ACC112 (cell line): ENCODE results near the gene DOC2B.
"Not testable (repeated sequence)": the region's sequence is repeated elsewhere in the genome, so short reads cannot be mapped to it uniquely, and the experiment has no call there.

Experiments used
- H2AFZ ChIP-seq: fragments of 200-600 bp; sonication (generic); one replicate; pipeline ENCODE4 v1.6.0; 2017; ENCODE audit warnings: antibody characterized with exemption, low read length; ENCODE audit not compliant: unreplicated experiment
- H3K27ac ChIP-seq: fragments of 200-600 bp; sonication (generic); 2 replicates; pipeline ENCODE4 v1.5.1; 2014; ENCODE audit warnings: low read depth, mild to moderate bottlenecking, antibody characterized with exemption, low read length, moderate library complexity
- H3K27me3 ChIP-seq: fragments of 200-600 bp; sonication (generic); 2 replicates; pipeline ENCODE4 v1.6.1; 2014; ENCODE audit warnings: mild to moderate bottlenecking, antibody characterized with exemption, low read length, moderate library complexity, mixed read lengths; ENCODE audit not compliant: insufficient read depth
- H3K36me3 ChIP-seq: fragments of 200-600 bp; sonication (generic); 2 replicates; pipeline ENCODE4 v1.6.1; 2016; ENCODE audit warnings: mild to moderate bottlenecking, antibody characterized with exemption, low read length, moderate library complexity, mixed read lengths; ENCODE audit not compliant: insufficient read depth
- H3K4me1 ChIP-seq: fragments of 200-600 bp; sonication (generic); one replicate; pipeline ENCODE4 v1.6.1; 2016; ENCODE audit warnings: low read length, mixed read lengths; ENCODE audit not compliant: insufficient read depth, unreplicated experiment, control insufficient read depth
- H3K4me3 ChIP-seq: fragments of 200-600 bp; sonication (generic); 2 replicates; pipeline ENCODE4 v1.5.1; 2014; ENCODE audit warnings: mild to moderate bottlenecking, low read depth, low read length
- H3K79me2 ChIP-seq: fragments of 200-600 bp; sonication (generic); one replicate; pipeline ENCODE4 v1.6.0; 2016; ENCODE audit warnings: low read length; ENCODE audit not compliant: control insufficient read depth, unreplicated experiment, insufficient read depth

DOC2B gene

DNA sequence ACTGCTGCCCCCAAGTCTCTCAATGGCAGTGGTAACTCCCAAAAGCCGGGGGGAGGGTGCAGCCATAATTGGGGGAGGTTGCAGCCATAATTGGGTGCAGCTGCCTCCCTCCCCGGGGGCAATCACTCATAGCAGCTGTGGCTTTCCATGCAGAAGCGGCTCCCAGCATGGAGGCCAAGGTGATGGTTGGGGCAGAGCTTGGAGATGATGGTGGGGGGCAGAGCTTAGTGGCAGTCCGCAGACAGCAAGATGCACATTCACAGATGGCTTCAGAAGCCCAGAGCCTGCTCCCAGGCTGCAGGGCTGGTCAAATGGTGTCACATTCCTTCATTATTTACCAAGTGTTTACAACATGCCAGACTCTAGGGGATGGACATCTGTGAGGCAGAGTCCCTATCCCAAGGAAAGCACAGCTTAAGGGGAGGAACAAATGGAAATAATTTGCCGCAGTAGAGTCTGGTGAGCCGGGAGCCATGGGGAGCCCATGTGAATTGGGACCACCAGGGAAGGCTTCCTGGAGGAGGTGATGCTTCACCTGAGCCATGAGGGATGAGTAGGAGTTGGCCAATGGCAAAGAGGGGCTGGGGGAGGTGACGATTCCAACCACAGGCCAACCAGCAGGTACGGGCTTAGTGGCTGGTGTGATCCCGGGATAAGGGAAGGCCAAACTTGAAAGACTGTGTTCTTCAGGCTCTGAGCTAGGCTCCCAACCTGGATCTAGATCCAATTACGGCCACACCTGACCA, 8.1 kb downstream of the DOC2B start:
- no peak overlapping the region for H3K27ac ChIP-seq
- peaks cover 11% of the 10 kb centered on the region for H3K27me3 ChIP-seq
- H3K4me1 ChIP-seq, result no peaks in the 10 kb centered on the region
- H3K79me2 ChIP-seq, result no peaks in the 10 kb centered on the region
- H2AFZ ChIP-seq, result no peak overlapping the region
- no peak overlapping the region for H3K4me3 ChIP-seq
- H3K36me3 ChIP-seq, result no peaks in the 10 kb centered on the region

DNA sequence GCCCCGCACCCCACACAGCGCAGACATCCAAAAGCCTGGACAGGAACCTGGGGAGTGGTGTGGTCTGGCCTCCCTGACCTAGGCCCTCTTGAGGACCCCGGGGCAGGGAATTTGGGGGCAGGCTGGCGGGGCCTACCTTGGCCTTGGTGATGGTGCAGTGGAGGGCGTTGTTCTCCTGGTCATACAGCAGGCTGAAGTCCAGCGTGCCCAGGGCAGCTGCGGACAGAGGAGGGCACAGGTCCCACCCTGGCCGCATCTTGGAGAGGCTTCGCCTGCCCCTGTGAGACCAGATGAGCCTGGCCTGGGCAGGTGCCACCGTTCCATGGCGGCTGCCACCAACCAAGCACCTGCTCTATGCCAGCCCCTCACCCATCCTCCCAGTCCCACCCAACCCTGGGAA, 9.0 kb downstream of the DOC2B start:
- Histone ChIP-seq H3K4me3 (no peak overlapping the region), H3K27me3 (peaks cover 3% of the 10 kb centered on the region; the same call in 1 of the 2 replicates), H3K36me3 (no peaks in the 10 kb centered on the region), H3K79me2 (no peaks in the 10 kb centered on the region), H2AFZ (no peak overlapping the region), H3K4me1 (no peaks in the 10 kb centered on the region), H3K27ac (no peak overlapping the region)

DNA sequence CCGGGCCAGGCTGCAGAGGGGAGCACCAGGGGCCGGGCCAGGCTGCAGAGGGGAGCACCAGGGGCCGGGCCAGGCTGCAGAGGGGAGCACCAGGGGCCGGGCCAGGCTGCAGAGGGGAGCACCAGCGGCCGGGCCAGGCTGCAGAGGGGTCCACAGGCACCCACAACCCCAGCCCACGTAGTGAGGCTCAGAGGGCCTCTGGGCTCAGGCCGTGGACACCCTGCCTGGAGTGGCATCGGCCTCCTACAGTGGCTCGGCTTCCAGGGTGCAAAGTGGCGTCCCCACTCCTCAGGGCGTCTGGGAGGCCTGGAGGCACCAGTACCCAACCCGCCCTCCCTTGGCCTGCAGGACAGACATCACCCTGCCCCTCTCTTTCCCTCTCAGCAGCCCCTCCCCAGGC, 9.6 kb downstream of the DOC2B start:
- H2AFZ ChIP-seq, result no peak overlapping the region
- H3K79me2 ChIP-seq, result no peaks in the 10 kb centered on the region
- no peaks in the 10 kb centered on the region for H3K27me3 ChIP-seq
- no peak overlapping the region for H3K4me3 ChIP-seq
- no peak overlapping the region for H3K27ac ChIP-seq
- no peaks in the 10 kb centered on the region for H3K4me1 ChIP-seq
- H3K36me3 ChIP-seq, result no peaks in the 10 kb centered on the region

DNA sequence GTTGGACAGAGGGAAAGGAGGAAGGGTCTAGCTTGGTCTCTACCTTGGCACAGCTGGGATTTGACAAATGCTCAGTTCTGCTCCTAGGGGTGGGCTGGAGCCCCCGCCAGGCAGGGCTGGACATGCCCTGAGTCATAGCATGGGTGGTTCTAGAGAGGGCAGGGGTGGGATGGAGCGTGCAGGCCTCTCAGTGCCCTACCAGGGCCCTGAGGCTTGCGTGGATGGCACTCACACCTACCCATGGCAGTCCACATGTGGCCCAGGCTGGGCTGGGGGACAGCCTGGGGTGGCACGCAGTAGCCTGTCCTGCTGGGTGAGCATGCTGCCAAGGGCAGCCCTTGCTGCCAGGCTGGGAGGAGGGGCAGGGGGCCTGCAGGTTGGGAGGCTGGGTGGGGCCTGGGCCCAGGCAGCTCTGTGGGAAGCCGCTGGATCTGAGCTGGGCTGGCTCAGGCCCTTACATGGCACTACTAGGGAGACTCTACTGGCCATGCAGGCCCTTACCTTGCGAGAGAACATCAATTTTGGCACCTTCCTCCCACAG, 11.2 kb downstream of the DOC2B start:
- H3K4me3 ChIP-seq, result no peak overlapping the region
- H3K36me3 ChIP-seq, result no peaks in the 10 kb centered on the region
- H3K4me1 ChIP-seq, result no peaks in the 10 kb centered on the region
- no peaks in the 10 kb centered on the region for H3K79me2 ChIP-seq
- H3K27me3 ChIP-seq, result no peaks in the 10 kb centered on the region
- no peak overlapping the region for H2AFZ ChIP-seq
- no peak overlapping the region for H3K27ac ChIP-seq

DNA sequence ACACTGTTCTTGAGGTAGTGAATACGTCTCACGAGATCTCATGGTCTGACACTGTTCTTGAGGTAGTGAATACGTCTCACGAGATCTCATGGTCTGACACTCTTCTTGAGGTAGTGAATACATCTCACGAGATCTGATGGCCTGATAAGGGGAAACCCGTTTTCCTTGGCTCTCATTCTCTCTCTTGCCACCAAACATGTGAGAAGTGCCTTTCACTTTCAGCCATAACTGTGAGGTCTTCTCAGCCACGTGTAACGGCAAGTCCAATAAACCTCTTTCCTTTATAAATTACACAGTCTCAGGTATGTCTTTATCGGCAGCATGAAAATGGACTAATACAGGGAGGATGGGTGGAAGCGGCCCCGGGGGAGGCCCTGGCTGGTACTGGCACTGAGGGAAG, 12.8 kb downstream of the DOC2B start:
- H3K27me3 ChIP-seq, H3K4me1 ChIP-seq, H2AFZ ChIP-seq, H3K4me3 ChIP-seq, H3K79me2 ChIP-seq, H3K36me3 ChIP-seq, H3K27ac ChIP-seq: not testable (repeated sequence)

DNA sequence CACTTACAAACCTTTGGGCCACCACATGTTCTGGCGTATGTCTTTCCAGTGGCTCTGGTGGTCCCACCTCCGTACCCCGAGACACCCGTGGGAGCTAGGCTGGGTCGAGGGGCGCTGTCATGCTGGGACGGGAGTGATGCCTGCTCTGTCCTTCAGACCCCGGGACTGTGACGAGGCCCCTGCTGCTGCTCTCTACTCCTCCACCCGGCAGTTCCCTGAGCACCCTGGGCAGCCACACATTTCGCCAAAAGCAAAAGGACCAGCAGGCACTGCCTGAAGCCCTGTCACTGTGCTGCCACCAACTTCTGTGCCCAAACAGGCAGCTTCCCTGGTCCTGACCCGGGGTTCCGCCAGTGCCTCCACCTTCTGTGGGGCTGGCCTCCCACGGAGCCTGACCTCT, 15.5 kb downstream of the DOC2B start:
- H3K27ac ChIP-seq, result no peak overlapping the region
- no peaks in the 10 kb centered on the region for H3K4me1 ChIP-seq
- H3K27me3 ChIP-seq, result no peaks in the 10 kb centered on the region
- H3K4me3 ChIP-seq, result no peak overlapping the region
- no peak overlapping the region for H2AFZ ChIP-seq
- no peaks in the 10 kb centered on the region for H3K36me3 ChIP-seq
- no peaks in the 10 kb centered on the region for H3K79me2 ChIP-seq

DNA sequence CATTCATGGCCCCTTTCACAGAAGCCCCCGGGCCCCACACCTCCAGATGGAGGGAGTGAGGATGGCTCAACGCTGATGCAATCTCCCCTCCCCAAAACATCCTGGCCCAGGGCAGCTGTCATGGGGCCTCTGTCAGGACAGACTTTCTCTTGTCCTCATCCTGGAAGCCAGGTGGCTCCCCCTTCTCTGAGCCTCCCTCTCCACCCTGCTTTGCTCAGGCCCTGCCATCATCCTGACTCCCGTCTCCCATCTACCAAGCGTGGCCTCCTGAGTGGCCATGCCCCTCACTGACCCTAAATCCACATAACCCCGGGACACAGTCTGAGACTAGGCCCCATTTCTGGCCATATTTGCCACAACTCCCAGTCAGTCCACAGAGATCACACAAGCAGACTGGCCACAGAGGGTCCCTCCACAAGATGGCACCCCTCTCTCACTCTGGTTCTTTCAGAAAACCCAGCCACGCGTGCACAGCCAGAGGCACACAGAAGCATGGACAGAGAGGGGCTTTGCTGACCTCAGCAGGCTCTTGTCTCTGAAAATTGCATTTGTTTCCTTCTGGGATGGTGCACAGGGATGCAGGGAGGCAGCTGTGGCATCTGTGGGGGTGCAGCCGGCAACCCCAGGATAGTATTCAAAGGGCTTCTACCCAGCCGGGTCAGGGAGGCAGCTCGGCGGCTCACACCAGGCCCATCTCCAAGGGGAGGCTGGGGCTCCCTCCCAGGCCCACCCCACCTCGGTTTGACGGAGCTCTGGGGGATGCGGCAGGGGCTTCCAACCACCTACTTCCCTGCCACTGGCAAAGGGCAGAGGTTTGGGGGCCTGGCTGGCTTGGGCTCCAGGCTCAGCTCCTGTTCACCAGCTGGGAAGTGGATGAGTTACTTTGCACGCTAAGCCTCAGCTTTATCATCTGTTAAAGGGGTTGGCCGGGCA, 16.9 kb downstream of the DOC2B start:
- Histone ChIP-seq H3K27ac (no peak overlapping the region), H3K79me2 (no peaks in the 10 kb centered on the region), H2AFZ (no peak overlapping the region), H3K27me3 (no peaks in the 10 kb centered on the region), H3K4me3 (no peak overlapping the region), H3K36me3 (no peaks in the 10 kb centered on the region), H3K4me1 (no peaks in the 10 kb centered on the region)

DNA sequence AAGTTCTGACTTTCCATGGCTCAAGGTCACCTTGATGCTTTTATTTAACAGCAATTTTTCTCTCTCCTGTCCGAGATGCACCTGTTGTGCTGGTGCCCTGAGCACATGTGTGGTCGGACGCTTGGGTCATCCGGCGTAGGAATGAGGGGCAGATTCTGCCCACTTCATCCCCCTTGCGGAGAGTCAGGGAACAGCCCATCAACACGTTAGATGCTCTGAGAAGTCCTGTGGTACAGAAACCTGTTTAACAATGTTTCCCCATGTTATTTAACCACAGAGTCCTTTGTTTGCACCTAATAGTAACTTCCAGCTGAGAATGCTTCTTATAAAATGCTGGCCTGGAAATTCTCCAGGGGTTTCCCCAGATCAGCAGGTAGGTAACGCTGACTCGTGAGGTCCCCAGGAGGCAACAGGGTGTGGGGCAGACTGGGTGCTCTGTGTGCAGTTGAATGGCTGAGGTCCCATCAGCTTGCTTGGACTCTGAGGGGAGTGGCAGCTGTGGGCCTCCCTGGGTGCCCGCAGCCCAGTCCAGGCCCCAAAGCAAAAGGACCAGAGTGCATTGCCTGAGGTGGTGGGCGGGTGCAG, 17.8 kb downstream of the DOC2B start:
- H3K4me1 ChIP-seq, result no peaks in the 10 kb centered on the region
- H3K4me3 ChIP-seq, result no peak overlapping the region
- no peak overlapping the region for H3K27ac ChIP-seq
- no peaks in the 10 kb centered on the region for H3K36me3 ChIP-seq
- no peaks in the 10 kb centered on the region for H3K79me2 ChIP-seq
- no peaks in the 10 kb centered on the region for H3K27me3 ChIP-seq
- no peak overlapping the region for H2AFZ ChIP-seq

DNA sequence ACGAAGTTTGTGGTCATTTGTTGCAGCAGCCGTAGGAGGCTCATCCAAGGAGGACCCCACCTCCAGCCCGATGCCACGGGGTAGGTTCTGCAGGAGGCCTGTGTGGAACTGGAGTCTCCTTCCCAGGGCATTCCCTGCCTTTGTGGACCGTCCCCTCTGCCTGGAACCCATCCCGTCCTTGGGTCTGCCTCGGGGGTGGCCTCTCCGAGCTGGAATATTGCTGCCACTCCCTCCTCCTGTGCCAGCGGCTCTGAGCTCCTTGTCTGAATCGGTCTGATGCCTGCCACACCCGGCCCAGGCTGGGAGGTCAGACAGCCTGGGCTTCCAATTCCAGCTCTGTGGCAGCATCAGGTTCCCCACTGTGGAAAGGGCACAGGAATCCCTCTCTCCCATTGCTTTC, 18.8 kb downstream of the DOC2B start:
- Histone ChIP-seq H2AFZ (no peak overlapping the region), H3K36me3 (no peaks in the 10 kb centered on the region), H3K4me3 (no peak overlapping the region), H3K27ac (no peak overlapping the region), H3K79me2 (no peaks in the 10 kb centered on the region), H3K27me3 (no peaks in the 10 kb centered on the region), H3K4me1 (no peaks in the 10 kb centered on the region)

DNA sequence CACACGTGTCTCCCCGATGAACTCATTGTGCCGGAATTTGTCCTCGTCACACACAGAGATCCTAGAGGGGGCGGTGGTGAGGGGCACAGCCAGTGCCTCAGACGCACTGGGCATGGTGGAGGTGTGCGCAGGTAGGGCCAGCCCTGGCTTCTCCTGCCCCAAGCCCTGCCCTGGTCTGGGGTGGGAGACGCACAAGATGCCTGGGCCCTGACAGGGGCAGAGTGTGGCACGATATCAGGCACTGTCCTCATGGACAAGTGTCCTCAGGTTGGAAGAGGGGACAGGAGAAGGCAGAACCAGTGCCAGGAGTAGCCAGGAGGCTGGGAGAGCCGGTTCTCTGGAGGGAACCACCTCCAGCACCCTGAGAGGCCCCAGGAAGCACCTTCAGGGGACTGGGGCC, 20.0 kb downstream of the DOC2B start:
- H2AFZ ChIP-seq, result no peak overlapping the region
- H3K27me3 ChIP-seq, result no peaks in the 10 kb centered on the region
- no peaks in the 10 kb centered on the region for H3K4me1 ChIP-seq
- no peaks in the 10 kb centered on the region for H3K79me2 ChIP-seq
- no peak overlapping the region for H3K27ac ChIP-seq
- no peak overlapping the region for H3K4me3 ChIP-seq
- no peaks in the 10 kb centered on the region for H3K36me3 ChIP-seq
